ENCODE measurements around the gene ZP2. TPM values are rescaled to one million over a fixed set of nuclear protein-coding genes. Genes with fewer than 3 reads are reported as not detected.
"Not testable (repeated sequence)": the region's sequence is repeated elsewhere in the genome, so short reads cannot be mapped to it uniquely, and the experiment has no call there.

The ZP2 gene
- not detected for total RNA-seq

GRCh38 chr16:21211486-21211885, at the start of gene ZP2:
Gene ZP2, minus strand, starts transcription at chr16:21211574. Its CDS starts 27 bp downstream, at chr16:21211547.
- Mint-ChIP-seq H3K36me3 (ENCODE audit: low read depth) (no peaks in the 10 kb centered on the region), H3K9me3 (no peaks in the 10 kb centered on the region), H3K4me3 (no peak within 1 kb of the TSS), H3K4me1 (no peaks in the 10 kb centered on the region), H3K27ac (no peak within 1 kb of the TSS), H3K27me3 (peaks cover 6% of the 10 kb centered on the region)
- ChIA-PET CTCF (interaction anchor here (0.6 kb wide), 1 partner anchor 1882 kb away, joined by 3 read pairs; no protein-coding TSS in a partner anchor), POLR2A (no interaction called here)
- DNase-seq = no peak

GRCh38 chr16:21257284-21257683, 45.9 kb upstream of the ZP2 start:
- H3K36me3 Mint-ChIP-seq (ENCODE audit: low read depth) = no peaks in the 10 kb centered on the region
- H3K27ac Mint-ChIP-seq = no peak overlapping the region
- H3K27me3 Mint-ChIP-seq = peaks cover 7% of the 10 kb centered on the region
- ChIA-PET POLR2A (no interaction called here), CTCF (no interaction called here)
- H3K4me1 Mint-ChIP-seq = no peaks in the 10 kb centered on the region
- H3K4me3 Mint-ChIP-seq = no peak overlapping the region
- H3K9me3 Mint-ChIP-seq = no peaks in the 10 kb centered on the region
- no peak for DNase-seq

GRCh38 chr16:21256636-21257035, 45.3 kb upstream of the ZP2 start:
- Mint-ChIP-seq H3K27me3 (peaks cover 5% of the 10 kb centered on the region), H3K4me3 (no peak overlapping the region), H3K4me1 (no peaks in the 10 kb centered on the region), H3K27ac (peak overlapping the region; percentile 21), H3K36me3 (ENCODE audit: low read depth) (no peaks in the 10 kb centered on the region), H3K9me3 (no peaks in the 10 kb centered on the region)
- POLR2A ChIA-PET = no interaction called here
- CTCF ChIA-PET = no interaction called here
- DNase-seq = no peak

GRCh38 chr16:21253470-21253869, 42.1 kb upstream of the ZP2 start:
- no peaks in the 10 kb centered on the region for H3K9me3 Mint-ChIP-seq
- H3K27ac Mint-ChIP-seq = no peak overlapping the region
- DNase-seq = no peak
- ChIA-PET POLR2A (no interaction called here), CTCF (no interaction called here)
- H3K36me3 Mint-ChIP-seq (ENCODE audit: low read depth) = no peaks in the 10 kb centered on the region
- peaks cover 9% of the 10 kb centered on the region for H3K27me3 Mint-ChIP-seq
- no peak overlapping the region for H3K4me3 Mint-ChIP-seq
- no peaks in the 10 kb centered on the region for H3K4me1 Mint-ChIP-seq

GRCh38 chr16:21250072-21250923, 38.9 kb upstream of the ZP2 start:
- CTCF ChIA-PET = no interaction called here
- POLR2A ChIA-PET = no interaction called here
- no peak for DNase-seq
- Mint-ChIP-seq H3K36me3 (ENCODE audit: low read depth) (no peaks in the 10 kb centered on the region), H3K27ac (no peak overlapping the region), H3K4me1 (no peaks in the 10 kb centered on the region), H3K9me3 (no peaks in the 10 kb centered on the region), H3K4me3 (no peak overlapping the region), H3K27me3 (peaks cover 15% of the 10 kb centered on the region)

- POLR2A ChIA-PET; DNase-seq; H3K9me3 Mint-ChIP-seq; H3K27ac Mint-ChIP-seq; H3K36me3 Mint-ChIP-seq (ENCODE audit: low read depth); H3K4me1 Mint-ChIP-seq; H3K4me3 Mint-ChIP-seq: not testable (repeated sequence)
- CTCF ChIA-PET = interaction anchor here (1.1 kb wide), 1 partner anchor 62 kb away, joined by 3 read pairs; no protein-coding TSS in a partner anchor
- peaks cover 16% of the 10 kb centered on the region for H3K27me3 Mint-ChIP-seq
These were observed 36.8 kb upstream of the ZP2 start for GRCh38 chr16:21248179-21248578.

GRCh38 chr16:21244518-21245215, 33.3 kb upstream of the ZP2 start:
- H3K4me3 Mint-ChIP-seq = no peak overlapping the region
- H3K9me3 Mint-ChIP-seq = no peaks in the 10 kb centered on the region
- CTCF ChIA-PET = no interaction called here
- POLR2A ChIA-PET = no interaction called here
- no peaks in the 10 kb centered on the region for H3K36me3 Mint-ChIP-seq (ENCODE audit: low read depth)
- no peaks in the 10 kb centered on the region for H3K4me1 Mint-ChIP-seq
- H3K27me3 Mint-ChIP-seq = peaks cover 18% of the 10 kb centered on the region
- DNase-seq = no peak
- no peak overlapping the region for H3K27ac Mint-ChIP-seq

GRCh38 chr16:21242756-21243155, 31.4 kb upstream of the ZP2 start:
- CTCF ChIA-PET = interaction anchor here (0.6 to 0.7 kb wide), 2 partner anchors 54 to 99 kb away, joined by 3 to 4 read pairs; no protein-coding TSS in a partner anchor
- Mint-ChIP-seq H3K36me3 (ENCODE audit: low read depth) (no peaks in the 10 kb centered on the region), H3K4me1 (no peaks in the 10 kb centered on the region), H3K27ac (no peak overlapping the region), H3K4me3 (no peak overlapping the region), H3K27me3 (peaks cover 18% of the 10 kb centered on the region), H3K9me3 (no peaks in the 10 kb centered on the region)
- DNase-seq = no peak
- POLR2A ChIA-PET = no interaction called here

GRCh38 chr16:21239646-21240045, 28.3 kb upstream of the ZP2 start:
- H3K4me1 Mint-ChIP-seq = no peaks in the 10 kb centered on the region
- POLR2A ChIA-PET = no interaction called here
- CTCF ChIA-PET = no interaction called here

GRCh38 chr16:21236831-21237230, 25.5 kb upstream of the ZP2 start:
- Mint-ChIP-seq H3K4me3 (no peak overlapping the region), H3K9me3 (no peaks in the 10 kb centered on the region), H3K4me1 (no peaks in the 10 kb centered on the region), H3K27ac (no peak overlapping the region), H3K27me3 (peaks cover 22% of the 10 kb centered on the region), H3K36me3 (ENCODE audit: low read depth) (no peaks in the 10 kb centered on the region)
- CTCF ChIA-PET = no interaction called here
- no peak for DNase-seq
- POLR2A ChIA-PET = no interaction called here

More at GRCh38 chr16:21239646-21240045, 28.3 kb upstream of the ZP2 start:
- Mint-ChIP-seq H3K27me3 (peaks cover 20% of the 10 kb centered on the region), H3K36me3 (ENCODE audit: low read depth) (no peaks in the 10 kb centered on the region), H3K4me3 (no peak overlapping the region), H3K27ac (no peak overlapping the region), H3K9me3 (no peaks in the 10 kb centered on the region)
- DNase-seq = no peak

- H3K9me3 Mint-ChIP-seq = no peaks in the 10 kb centered on the region
- no peak overlapping the region for H3K4me3 Mint-ChIP-seq
- CTCF ChIA-PET = interaction anchor here (0.6 kb wide), 1 partner anchor 59 kb away, joined by 3 read pairs; no protein-coding TSS in a partner anchor
- H3K4me1 Mint-ChIP-seq = no peaks in the 10 kb centered on the region
- peaks cover 29% of the 10 kb centered on the region for H3K27me3 Mint-ChIP-seq
- no peak overlapping the region for H3K27ac Mint-ChIP-seq
- POLR2A ChIA-PET = no interaction called here
- H3K36me3 Mint-ChIP-seq (ENCODE audit: low read depth) = no peaks in the 10 kb centered on the region
- no peak for DNase-seq
These were observed 23.8 kb upstream of the ZP2 start for GRCh38 chr16:21235199-21235585.

- Mint-ChIP-seq H3K9me3 (no peaks in the 10 kb centered on the region), H3K4me1 (no peaks in the 10 kb centered on the region), H3K4me3 (no peak within 1 kb of the TSS), H3K27me3 (peaks cover 40% of the 10 kb centered on the region), H3K36me3 (ENCODE audit: low read depth) (no peaks in the 10 kb centered on the region), H3K27ac (no peak within 1 kb of the TSS)
- CTCF ChIA-PET = no interaction called here
- POLR2A ChIA-PET = no interaction called here
- no peak for DNase-seq
These were observed 22.3 kb upstream of the ZP2 start, which contains the start of gene ANKS4B for GRCh38 chr16:21233521-21234150. Gene ANKS4B, plus strand, starts transcription at chr16:21233699. Its CDS starts 39 bp downstream, at chr16:21233738.

GRCh38 chr16:21233045-21233520, 21.7 kb upstream of the ZP2 start:
- Mint-ChIP-seq H3K9me3 (no peaks in the 10 kb centered on the region), H3K4me1 (no peaks in the 10 kb centered on the region), H3K27me3 (peaks cover 45% of the 10 kb centered on the region), H3K27ac (no peak overlapping the region), H3K36me3 (ENCODE audit: low read depth) (no peaks in the 10 kb centered on the region), H3K4me3 (no peak overlapping the region)
- POLR2A ChIA-PET = no interaction called here
- no peak for DNase-seq
- CTCF ChIA-PET = no interaction called here
